ENCODE data around the gene ZNF768.
"Not testable (repeated sequence)": the region's sequence is repeated elsewhere in the genome, so short reads cannot be mapped to it uniquely, and the experiment has no call there.

Gene ZNF768

DNA sequence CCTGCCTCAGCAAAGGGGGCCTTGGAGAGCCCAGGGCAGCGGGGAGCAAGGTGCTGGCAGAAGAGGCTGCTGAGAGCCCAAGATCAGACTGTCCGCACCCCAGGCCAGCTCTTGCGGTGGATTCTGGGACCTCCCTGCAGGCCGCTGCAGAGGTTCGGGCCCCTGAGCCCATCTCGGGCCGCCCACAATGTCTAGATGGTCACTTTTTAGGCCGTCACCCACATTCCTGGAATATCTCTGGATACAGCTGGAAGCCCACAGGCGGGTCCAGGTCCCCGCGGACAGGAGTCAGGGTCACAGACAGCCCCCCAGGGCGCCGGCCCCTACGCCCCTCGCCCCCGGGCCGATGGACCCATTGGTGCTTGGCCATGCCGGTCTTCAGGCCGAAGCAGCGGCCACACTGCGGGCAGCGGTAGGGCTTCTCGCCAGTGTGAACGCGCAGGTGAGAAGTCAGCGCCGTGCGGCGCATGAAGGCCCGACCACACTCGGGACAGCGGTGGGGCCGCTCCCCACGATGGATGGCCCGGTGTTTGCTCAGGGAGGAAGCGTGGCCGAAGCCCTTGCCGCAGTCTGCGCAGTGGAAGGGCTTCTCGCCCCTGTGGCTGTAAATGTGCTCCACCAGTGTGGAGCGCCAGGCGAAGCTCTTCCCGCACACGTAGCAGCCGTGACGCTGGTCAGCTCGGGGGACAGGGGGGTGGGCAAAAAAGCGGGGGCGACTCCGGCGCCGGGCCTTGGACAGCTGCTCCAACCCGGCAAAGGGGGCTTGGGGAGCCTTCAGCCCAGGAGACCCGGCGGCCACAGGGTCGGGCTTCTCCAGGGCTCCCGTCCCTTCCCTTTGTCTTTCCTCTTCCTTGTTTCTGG is 6.1 kb upstream of the ZNF768 start:
- no peak for DNase-seq

DNA sequence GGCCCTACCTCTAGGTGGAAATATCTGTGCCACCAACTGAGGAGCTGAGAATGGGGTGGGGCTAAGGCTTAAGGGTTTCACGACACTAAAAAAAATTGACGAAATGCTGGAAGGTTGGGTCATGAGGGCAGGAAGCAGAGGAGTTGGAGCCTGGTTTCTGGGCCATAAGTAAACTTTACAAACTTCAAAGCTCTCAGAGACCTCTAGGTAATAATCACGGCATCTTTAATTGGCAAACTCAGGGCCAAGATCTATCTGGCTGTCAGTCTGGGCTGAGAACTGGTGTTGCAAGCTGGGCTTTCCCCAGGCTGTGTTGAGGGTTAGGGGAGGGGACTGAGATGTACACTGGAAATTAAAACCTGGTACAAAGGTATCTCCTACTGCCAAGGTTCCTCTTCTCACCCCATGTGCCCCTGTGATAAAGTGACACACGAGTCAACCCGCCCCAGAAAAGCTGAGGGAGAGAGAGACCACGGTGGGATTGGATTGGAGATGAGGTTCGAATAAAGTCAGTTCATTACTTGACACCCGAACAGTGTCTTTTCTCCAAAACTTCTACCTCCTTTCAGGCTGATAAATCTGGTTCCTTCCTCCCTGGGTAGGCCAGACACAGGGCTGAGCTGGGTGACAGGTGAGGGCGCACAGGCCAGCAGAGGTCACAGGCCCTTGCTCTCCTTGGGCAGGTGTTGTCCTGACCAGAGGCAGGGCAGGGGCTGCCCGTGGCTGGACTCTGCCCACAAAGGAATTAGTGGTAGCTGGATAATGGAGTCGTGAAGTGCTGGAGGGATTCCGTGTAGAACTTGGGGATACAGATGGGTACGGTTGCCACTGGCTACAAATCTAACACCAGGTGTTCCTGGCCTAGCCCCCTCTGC is 4.0 kb upstream of the ZNF768 start:
- no peak for DNase-seq

DNA sequence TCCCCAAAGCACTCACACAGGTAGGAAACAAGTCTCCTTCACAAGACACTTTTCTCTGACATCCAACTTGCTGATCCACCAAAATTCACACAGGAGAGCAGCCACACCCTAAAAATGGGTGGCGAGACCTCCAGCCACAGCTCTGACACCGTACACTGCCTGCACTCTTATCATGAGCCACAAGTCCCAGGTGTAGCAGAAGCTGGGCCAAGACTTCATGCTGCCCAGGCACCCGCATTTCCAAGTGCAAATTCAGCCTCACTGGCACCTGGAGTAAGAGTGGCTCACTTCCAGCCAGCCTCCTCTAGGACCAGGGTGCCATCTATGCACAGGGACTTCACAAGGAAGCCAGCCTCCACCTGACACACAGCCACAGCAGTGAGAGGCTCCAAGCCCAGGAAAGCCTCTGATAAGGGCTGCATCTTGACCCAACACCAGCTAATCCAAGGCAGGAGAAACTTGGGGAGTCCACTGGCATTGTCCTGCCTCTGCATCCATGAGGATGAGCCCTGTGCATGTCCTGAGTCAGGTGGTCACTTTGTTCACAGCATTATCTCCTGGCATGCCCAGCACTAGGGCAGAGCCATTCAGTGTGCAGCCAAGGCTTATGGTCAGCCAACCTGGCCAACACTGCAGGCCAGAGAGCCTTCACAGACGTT is 2.6 kb upstream of the ZNF768 start:
- DNase-seq = no peak

DNA sequence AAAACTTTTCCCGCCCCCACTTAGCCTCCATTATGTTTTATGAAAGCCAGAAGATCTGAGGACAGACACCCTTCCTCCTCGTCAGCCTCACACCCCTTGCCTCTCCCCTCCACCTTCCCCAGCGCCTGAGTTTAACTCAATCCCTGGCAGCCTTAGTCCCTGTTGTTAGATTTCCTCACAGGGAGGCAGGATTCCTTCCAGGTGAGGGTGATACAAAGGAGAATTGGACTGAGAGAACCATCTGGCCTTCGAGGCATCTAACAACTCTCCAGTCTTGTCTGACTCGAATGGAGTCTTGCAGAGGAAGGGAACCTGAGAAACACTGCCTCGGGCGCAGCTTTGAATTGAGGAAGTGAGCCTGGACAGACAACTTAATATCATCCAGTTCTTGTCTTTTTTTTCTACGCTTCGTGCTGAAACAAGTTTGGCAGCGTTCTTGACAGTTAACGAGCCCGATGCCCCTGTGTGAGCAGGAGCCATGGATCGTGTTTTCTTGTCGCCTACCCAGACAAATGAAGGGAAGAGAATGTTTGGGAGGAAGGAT is 1.3 kb upstream of the ZNF768 start:
- no peak for DNase-seq

DNA sequence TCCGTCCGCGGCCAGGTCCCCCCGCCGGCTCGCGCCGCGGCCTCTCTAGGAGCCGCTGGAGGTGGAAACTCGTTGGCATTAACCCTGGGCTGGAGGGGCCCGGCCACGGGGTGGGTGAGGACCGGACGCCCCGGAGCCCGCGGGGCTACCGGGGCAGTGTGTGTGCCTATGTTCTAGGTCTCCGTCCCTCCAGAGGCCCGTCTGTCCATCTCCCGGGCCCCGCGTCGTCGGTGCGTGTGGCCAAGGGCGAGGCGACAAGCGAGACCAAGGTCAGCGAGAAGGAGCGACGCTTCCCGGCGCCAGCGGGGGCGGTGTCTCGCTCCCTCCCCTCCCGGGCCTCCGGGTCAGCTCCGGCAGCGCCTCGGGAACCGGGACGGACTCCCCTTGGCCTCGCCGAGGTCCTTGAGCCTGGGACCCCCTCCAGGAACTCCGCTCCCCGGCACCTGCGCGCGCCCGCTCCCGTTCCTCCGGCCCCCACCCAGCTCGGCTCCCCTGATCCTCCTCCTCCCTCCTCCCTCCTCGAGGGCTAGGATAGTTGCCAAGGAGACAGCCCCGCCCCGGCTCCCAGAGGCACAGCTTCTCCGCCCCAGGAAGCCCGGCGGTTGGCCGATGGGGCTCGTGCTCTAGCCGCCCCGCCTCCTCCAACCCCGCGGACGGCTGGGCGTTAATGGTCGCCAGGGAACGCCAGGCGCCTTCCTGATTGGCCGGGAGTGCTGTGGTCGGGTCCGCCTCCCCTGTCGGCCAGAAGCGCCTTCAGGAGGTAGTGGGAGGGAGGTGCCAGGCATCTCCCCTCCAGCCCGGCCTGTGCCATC is 663 bp upstream of the ZNF768 start:
- peak; percentile 98 for DNase-seq

DNA sequence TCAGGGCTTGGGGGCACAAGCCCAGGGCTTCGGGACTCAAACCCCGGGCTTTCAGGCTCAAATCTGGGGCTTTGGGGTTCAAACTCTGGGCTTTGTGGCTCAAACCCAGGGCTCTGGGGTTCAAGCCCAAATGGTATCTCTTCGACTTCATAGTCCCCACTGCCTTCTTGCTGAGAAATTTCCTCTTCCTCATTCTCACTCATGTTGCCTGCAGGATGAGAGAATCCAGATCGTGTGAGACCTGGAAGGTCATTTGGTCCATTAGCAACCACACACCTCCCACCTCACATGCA is 576 bp downstream of the ZNF768 start:
- DNase-seq = no peak

DNA sequence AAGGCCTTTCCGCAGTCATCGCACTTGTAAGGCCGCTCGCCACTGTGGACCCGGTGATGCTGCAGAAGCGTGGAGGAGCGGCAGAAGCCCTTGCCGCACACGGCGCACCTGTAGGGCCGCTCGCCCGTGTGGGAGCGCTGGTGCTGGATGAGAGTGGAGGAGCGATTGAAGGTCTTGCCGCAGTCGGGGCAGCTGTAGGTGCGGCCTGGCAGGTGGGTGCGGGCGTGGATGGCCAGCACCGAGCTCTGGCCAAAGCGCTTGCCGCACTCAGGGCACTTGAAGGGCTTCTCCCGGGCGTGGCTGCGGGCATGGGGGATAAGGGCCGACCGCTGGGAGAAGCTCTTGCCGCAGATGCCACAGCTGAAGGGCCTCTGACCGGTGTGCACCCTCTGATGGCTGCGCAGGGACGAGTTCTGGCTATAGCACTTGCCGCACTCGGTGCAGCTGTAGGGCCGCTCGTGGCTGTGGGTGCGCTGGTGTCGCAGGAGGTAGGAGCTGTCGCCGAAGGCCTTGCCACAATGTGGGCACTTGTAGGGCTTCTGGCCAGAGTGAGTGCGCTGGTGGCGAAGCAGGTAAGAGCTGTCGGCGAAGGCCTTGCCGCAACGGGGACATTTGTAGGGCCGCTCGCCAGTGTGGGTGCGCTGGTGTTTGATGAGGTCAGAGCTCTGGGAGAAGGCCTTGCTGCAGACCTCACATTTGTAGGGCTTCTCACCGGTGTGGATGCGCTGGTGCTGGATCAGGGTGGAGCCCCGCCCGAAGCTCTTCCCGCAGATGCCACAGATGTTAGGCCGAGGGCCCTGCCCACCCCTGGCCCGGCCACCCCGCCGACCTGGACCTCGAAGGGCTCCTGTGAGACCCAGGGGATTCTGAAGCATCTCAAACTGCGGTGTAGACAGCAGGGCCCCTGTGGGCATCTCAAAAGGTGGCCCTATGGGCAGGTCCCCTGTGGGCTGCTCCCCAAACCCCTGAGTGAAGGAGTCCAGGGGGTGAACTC is 1.5 kb downstream of the ZNF768 start:
- no peak for DNase-seq

DNA sequence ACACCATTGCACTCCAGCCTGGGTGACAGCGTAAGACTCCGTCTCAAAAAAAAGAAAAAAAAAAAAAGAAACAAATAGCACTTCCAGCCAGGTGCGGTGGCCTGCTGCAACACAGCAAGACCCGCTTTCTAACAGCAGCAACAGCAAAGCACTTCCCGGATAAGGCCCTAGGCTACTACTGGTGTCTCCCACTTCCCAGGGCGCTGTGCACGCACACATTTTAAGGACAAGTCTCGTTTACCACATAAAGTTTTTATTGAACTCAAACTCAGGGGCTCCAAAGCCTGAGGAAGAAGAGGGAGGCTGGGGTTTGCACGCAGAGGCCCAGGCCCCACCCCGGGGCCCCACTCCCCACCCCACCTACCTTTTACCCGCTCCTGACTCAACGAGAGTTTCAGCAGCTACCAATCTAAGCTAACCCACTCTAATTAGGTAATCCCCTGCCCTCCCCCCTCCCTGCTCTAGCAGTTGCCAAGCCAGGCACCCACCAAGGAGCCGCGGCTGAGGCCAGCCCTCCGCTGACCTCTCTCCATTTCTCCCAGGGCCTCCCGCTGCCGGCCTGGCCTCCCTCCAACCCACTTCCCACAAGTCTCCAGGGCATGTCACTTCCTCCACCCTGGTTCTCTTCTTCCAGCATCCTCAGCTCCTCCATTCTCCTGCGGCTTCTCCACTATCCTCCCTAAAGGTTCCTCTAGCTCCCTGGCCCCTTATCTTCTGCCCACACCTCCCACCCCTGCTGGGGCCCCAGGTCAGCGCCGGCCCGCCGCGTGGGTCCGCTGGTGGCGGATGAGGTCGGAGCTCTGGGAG is 2.4 kb downstream of the ZNF768 start:
- no peak for DNase-seq

DNA sequence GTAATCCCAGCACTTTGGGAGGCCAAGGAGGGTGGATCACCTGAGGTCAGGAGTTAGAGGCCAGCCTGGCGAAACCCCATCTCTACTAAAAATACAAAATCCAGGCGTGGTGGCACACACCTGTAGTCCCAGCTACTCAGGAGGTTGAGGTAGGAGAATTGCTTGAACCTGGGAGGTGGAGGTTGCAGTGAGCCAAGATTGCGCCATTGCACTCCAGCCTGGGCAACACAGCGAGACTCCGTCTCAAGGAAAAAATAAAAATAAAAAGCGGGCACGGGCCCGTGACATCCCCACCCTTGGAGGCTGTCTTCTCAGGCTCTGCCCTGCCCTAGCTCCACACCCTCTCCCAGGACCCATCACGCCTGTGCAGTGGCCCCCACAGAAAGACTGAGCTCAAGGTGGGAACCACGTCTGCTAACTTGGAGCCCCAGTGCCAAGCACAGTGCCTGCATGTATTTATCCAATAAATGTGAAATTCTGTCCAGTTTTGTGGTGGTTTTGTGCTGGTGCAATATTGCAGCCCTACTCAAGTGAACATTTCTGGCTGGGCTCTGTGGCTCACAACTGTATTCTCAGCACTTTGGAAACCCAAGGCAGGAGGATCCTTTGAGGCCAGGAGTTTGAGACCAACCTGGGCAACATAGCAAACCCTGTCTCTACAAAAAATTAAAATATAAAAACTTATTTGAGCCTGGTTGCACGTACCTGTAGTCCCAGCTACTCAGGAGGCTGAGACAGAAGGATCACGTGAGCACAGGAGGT is 3.5 kb downstream of the ZNF768 start:
- not testable (repeated sequence) for DNase-seq

DNA sequence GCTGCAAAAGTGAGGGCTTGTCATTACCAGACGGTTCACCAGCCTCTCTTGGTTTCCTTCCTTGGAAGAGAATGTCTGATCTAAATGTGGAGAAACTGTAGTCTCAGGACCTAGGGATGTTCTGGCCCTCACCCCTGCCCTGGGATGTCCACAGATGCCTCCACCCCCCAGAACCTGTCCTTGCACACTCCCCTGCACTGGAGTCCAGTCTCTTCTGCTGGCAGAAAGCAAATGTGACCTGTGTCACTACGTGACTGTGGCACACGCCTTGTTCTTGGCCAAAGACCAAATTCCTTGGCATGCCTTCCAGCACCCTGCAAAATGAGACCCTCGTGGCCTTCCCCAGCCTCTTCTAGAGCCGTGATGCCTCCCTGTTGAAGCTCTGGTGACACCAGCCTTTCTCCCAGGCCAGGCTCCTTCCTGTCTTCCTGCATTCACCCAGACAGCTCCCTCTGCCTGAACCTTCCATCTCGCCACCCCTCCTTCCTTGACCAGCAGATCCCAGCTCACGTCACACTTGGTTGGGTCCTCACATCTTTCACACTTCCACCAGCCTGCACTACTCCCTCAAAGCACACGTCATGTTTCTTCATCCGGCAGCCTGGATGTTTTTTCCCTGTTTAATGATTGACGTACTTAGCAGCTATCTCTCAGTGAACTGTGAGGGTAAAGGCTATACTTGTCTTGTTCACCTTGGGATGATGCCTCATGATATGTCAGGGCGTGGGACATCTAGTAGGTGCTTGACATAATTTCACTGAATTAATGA is 4.3 kb downstream of the ZNF768 start:
- DNase-seq = no peak

DNA sequence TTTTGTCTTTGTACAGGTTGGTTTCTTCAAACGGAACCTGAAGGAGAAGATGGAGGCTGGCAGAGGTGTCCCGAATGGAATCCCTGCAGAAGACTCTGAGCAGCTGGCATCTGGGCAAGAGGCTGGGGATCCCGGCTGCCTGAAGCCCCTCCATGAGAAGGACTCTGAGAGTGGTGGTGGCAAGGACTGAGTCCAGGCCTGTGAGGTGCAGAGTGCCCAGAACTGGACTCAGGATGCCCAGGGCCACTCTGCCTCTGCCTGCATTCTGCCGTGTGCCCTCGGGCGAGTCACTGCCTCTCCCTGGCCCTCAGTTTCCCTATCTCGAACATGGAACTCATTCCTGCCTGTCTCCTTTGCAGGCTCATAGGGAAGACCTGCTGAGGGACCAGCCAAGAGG is 4.9 kb downstream of the ZNF768 start:
- DNase-seq = no peak

DNA sequence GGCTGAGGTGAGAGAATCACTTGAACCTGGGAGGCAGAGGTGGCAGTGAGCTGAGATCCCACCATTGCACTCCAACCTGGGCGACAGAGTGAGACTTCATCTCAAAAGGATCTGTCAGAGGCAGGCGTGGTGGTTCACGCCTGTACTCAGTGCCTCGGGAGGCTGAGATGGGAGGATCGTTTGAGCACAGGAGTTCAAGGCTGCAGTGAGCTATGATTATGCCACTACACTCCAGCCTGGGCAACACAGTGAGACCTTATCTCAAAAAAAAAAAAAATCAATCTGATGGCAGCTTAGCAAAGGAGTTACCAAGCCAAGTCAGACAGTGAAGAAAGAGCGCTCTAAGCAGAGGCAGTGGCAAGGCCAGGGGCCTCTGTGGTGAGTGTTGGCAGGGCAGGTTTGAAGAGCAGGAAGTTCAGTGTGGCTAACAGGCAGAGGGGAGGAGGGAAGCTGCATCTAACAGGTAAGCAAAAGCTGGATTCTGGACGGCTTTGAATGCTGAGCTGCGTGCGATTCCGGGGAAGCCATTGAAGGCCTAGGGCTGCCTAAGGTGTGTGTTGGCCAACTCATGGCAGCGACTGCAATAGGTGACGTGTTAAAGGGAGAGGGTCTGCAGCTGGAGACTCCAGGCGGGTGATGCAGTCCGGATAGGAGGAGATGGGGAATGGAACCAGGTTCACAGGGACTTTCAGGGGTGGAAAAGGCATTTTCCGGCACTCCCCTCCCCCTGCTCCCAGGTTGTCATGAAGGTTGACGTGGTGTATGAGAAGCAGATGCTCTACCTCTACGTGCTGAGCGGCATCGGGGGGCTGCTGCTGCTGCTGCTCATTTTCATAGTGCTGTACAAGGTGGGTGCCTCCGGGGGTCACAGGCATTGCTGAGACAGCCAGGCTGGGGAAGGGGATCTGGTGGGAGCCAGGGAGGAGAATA is 7.0 kb downstream of the ZNF768 start:
- DNase-seq = no peak

DNA sequence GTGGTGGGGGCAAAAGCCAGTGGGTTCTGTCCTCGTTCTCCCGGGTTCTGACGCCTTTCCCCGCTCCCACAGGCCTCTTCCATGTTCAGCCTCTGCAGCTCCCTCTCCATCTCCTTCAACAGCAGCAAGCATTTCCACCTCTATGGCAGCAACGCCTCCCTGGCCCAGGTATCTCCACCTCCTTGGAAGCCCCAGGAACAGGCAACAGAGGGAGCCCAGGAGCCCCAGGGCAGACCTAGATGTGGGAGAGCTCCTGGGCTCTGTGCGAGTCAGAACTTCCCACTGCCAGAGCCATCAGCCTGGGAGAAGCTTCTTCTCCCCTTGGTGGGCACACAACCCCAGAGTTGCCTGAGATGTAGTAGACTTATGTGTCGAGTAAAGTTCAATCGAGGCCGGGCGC is 7.8 kb downstream of the ZNF768 start:
- DNase-seq = no peak

DNA sequence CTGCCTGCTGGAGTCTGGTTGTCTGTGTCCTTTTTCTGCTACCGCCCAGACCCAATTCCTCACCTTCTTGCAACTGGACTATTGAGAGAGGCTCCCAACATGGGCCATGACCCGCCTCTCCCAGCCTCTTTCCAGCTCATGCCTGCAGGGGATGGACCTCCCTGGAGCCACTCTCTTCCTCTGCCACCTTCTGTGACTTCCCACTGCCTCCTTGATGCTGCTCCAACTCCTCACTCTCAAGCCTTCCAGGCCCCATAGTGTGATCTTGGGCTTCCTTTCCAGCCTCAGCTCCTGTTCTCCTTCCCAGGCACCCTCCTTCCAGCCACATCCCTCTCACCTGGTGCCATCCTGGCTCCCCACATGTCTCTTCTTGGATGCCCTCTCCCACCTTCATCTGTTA is 11.1 kb downstream of the ZNF768 start:
- DNase-seq = no peak

DNA sequence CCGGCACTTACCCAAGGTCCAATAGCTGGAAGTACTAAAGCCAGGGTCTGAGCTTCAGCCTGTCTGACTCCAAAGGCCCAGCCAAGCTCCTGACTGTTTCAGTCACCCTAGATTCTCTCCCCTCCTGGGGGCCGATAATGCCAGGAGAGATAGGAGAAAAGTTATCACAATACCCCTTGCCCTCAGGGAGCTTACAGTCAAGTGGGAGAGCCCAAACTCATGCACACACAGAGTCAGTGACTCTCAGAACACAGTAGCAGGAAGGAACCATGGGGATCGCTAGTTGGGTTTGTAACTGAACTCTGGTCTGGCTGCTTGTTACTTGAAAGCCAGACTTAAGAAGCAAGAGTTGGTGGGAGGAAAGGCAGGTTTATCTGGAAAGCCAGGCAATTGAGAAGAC is 14.9 kb downstream of the ZNF768 start:
- no peak for DNase-seq

DNA sequence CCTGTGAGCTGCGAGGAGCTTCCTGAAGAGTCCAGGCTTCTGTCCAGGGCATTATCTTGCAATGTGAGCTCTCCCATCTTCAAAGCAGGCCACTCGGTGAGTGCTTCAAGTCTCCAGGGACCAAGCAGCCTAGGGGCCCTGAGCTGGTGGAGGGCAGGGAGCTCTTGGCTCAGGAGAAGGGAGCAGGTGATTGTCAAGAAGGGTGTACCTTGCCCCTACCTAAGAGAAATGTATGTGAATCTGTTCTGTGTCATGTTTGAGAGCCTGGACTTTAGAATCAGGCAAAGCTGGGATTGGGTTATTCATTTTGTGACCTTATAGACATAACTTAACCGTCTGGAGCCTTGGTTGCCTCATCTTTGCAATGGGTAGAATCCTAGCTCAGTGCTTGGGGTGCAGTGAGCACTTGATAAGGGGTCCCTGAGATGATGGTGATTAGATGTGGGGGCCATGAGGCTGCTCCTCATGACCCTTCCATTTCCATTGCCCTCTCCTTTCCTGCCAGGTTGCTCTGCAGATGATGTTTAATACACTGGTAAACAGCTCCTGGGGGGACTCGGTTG is 15.9 kb downstream of the ZNF768 start:
- DNase-seq = no peak

DNA sequence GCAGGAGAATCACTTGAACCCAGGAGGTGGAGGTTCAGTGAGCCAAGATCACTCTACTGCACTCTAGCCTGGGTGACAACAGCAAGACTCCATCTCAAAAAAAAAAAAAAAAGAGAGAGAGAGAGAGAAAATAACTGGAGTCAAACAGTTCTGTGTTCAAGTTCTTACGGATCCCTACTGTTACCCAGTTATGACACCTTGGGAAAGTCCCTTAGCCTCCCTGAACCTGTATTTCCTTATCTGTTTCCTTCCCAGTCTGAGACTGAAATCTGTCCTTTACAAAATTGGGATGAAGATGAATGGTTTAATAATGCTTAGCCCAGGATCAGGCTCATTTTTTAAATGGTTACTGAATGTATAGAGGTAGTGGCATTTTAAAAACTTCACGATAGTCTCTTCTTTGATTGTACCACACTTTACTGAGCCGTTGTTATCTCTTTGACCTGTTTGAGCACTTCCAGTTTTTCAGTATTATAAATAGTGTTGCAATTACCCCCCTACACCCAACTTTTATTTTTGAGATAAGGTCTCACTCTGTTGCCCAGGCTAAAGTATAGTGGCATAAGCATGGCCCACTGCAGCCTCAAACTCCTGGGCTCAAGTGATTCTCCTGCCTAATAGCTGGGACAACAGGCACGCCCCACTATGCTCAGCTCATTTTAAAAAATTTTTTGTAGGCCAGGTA is 17.1 kb downstream of the ZNF768 start:
- no peak for DNase-seq
